Astrocyte (in vitro differentiated cells and primary cell): Measurements from ENCODE around the gene ATP5PO.

Experiments
- CTCF ChIP-seq: IDR thresholded peaks from 2 replicates; pipeline ENCODE4 v1.5.1; 2011; ENCODE audit warnings: low read depth, mild to moderate bottlenecking, inconsistent platforms, low read length, moderate library complexity; ENCODE audit not compliant: insufficient read depth
- EZH2 ChIP-seq: IDR thresholded peaks from 2 replicates; pipeline ENCODE4 v1.6.1; 2012; ENCODE audit warnings: mild to moderate bottlenecking, low read length, inconsistent platforms; ENCODE audit not compliant: insufficient read depth

- no peak for TF ChIP-seq CTCF
- TF ChIP-seq EZH2 = no peak
Observed at GRCh38 chr21:33954395-33954794, 38.8 kb upstream of the ATP5PO start.
